Central memory CD8-positive, alpha-beta T cell (primary cell): ENCODE measurements around the gene SAMD4A.
A peak's percentile ranks its signal among the peaks of the same experiment; 100 is the strongest.

Experiments used
- ATAC-seq: fragments of 150-1000 bp; cut with Tn5 transposase; replicated peaks from 2 replicates; pipeline ENCODE4 v1.10.0; 2022; ENCODE audit warnings: mild to moderate bottlenecking, moderate FRiP score, moderate number of reproducible peaks; ENCODE audit not compliant: poor library complexity, severe bottlenecking; ENCODE audit errors: extremely low read depth
- DNase-seq, 2 donors: peaks; one replicate each; pipeline ENCODE4 v3.0.0; 2021; ENCODE audit warnings: low spot score in 2 of 2
- H3K27ac Mint-ChIP-seq: one replicate; pipeline ENCODE4 v1.8.0; 2022; ENCODE audit warnings: low read depth, mild to moderate bottlenecking, moderate library complexity, mixed read lengths
- H3K27me3 Mint-ChIP-seq: one replicate; pipeline ENCODE4 v1.8.0; 2022; ENCODE audit warnings: mixed read lengths
- H3K36me3 Mint-ChIP-seq: one replicate; pipeline ENCODE4 v1.8.0; 2022; ENCODE audit warnings: mild to moderate bottlenecking, moderate library complexity, mixed read lengths; ENCODE audit not compliant: insufficient read depth
- H3K4me1 Mint-ChIP-seq: one replicate; pipeline ENCODE4 v1.8.0; 2022; ENCODE audit warnings: mixed read lengths
- H3K4me3 Mint-ChIP-seq: one replicate; pipeline ENCODE4 v1.8.0; 2022; ENCODE audit warnings: mild to moderate bottlenecking, moderate library complexity, mixed read lengths
- H3K9me3 Mint-ChIP-seq: one replicate; pipeline ENCODE4 v1.8.0; 2022; ENCODE audit warnings: mixed read lengths

Gene SAMD4A

GRCh38 chr14:54549862-54550261 is 17.1 kb upstream of the SAMD4A start:
- H3K36me3 Mint-ChIP-seq, result no peaks in the 10 kb centered on the region
- DNase-seq (no peak), ATAC-seq (no peak)
- H3K27me3 Mint-ChIP-seq, result peaks cover under 1% of the 10 kb centered on the region
- no peak overlapping the region for H3K27ac Mint-ChIP-seq
- H3K4me3 Mint-ChIP-seq, result no peak overlapping the region
- no peaks in the 10 kb centered on the region for H3K9me3 Mint-ChIP-seq
- H3K4me1 Mint-ChIP-seq, result no peaks in the 10 kb centered on the region

GRCh38 chr14:54550514-54550913 is 16.4 kb upstream of the SAMD4A start:
- Mint-ChIP-seq H3K36me3 (no peaks in the 10 kb centered on the region), H3K4me1 (no peaks in the 10 kb centered on the region)
- no peak for DNase-seq

GRCh38 chr14:54554401-54554800 is 12.5 kb upstream of the SAMD4A start:
- no peak overlapping the region for H3K27ac Mint-ChIP-seq
- no peaks in the 10 kb centered on the region for H3K9me3 Mint-ChIP-seq
- no peak for ATAC-seq
- no peaks in the 10 kb centered on the region for H3K36me3 Mint-ChIP-seq
- no peaks in the 10 kb centered on the region for H3K4me1 Mint-ChIP-seq
- peaks cover 30% of the 10 kb centered on the region for H3K27me3 Mint-ChIP-seq
- no peak overlapping the region for H3K4me3 Mint-ChIP-seq
- DNase-seq, result no peak

More at GRCh38 chr14:54550514-54550913, 16.4 kb upstream of the SAMD4A start:
- Mint-ChIP-seq H3K27ac (no peak overlapping the region), H3K9me3 (no peaks in the 10 kb centered on the region), H3K4me3 (no peak overlapping the region), H3K27me3 (peaks cover 7% of the 10 kb centered on the region)
- ATAC-seq, result no peak

- Mint-ChIP-seq H3K9me3 (no peaks in the 10 kb centered on the region), H3K27ac (no peak overlapping the region), H3K27me3 (peaks cover 39% of the 10 kb centered on the region), H3K4me3 (no peak overlapping the region), H3K4me1 (no peaks in the 10 kb centered on the region), H3K36me3 (no peaks in the 10 kb centered on the region)
- DNase-seq (no peak), ATAC-seq (no peak)
These were observed 11.3 kb upstream of the SAMD4A start for GRCh38 chr14:54555651-54556050.

GRCh38 chr14:54556535-54556934 is 10.4 kb upstream of the SAMD4A start:
- Mint-ChIP-seq H3K27me3 (peaks cover 44% of the 10 kb centered on the region), H3K4me3 (no peak overlapping the region), H3K27ac (no peak overlapping the region), H3K4me1 (no peaks in the 10 kb centered on the region), H3K36me3 (no peaks in the 10 kb centered on the region), H3K9me3 (no peaks in the 10 kb centered on the region)
- DNase-seq, result no peak
- ATAC-seq, result no peak

GRCh38 chr14:54562334-54562733 is 4.6 kb upstream of the SAMD4A start:
- no peak for DNase-seq
- peaks cover 32% of the 10 kb centered on the region for H3K27me3 Mint-ChIP-seq
- no peaks in the 10 kb centered on the region for H3K9me3 Mint-ChIP-seq
- H3K36me3 Mint-ChIP-seq, result peaks cover 4% of the 10 kb centered on the region
- no peak overlapping the region for H3K27ac Mint-ChIP-seq
- peaks cover 9% of the 10 kb centered on the region for H3K4me1 Mint-ChIP-seq
- ATAC-seq, result no peak
- H3K4me3 Mint-ChIP-seq, result no peak overlapping the region

- ATAC-seq (no peak), DNase-seq (no peak)
- H3K27me3 Mint-ChIP-seq, result peaks cover 36% of the 10 kb centered on the region
- H3K9me3 Mint-ChIP-seq, result no peaks in the 10 kb centered on the region
- H3K36me3 Mint-ChIP-seq, result peaks cover 6% of the 10 kb centered on the region
- H3K4me1 Mint-ChIP-seq, result peaks cover 11% of the 10 kb centered on the region
- peak overlapping the region; percentile 84 for H3K4me3 Mint-ChIP-seq
- H3K27ac Mint-ChIP-seq, result no peak overlapping the region
These were observed 2.7 kb upstream of the SAMD4A start for GRCh38 chr14:54564071-54564867.

- H3K4me1 Mint-ChIP-seq, result peaks cover 11% of the 10 kb centered on the region
- peaks cover 40% of the 10 kb centered on the region for H3K27me3 Mint-ChIP-seq
- peak; percentile 29 for ATAC-seq
- peaks cover 6% of the 10 kb centered on the region for H3K36me3 Mint-ChIP-seq
- peak; percentile 27 for DNase-seq
- peak overlapping the region; percentile 67 for H3K27ac Mint-ChIP-seq
- H3K4me3 Mint-ChIP-seq, result peak overlapping the region; percentile 84
- H3K9me3 Mint-ChIP-seq, result no peaks in the 10 kb centered on the region
These were observed 1.8 kb upstream of the SAMD4A start for GRCh38 chr14:54564868-54565784.

GRCh38 chr14:54565785-54566409 is 1.0 kb upstream of the SAMD4A start:
- DNase-seq, result peak; percentile 57 to 64
- H3K27ac Mint-ChIP-seq, result peak overlapping the region; percentile 67
- H3K27me3 Mint-ChIP-seq, result peaks cover 36% of the 10 kb centered on the region
- H3K4me3 Mint-ChIP-seq, result peak overlapping the region; percentile 84
- no peaks in the 10 kb centered on the region for H3K9me3 Mint-ChIP-seq
- peaks cover 6% of the 10 kb centered on the region for H3K36me3 Mint-ChIP-seq
- peak; percentile 78 for ATAC-seq
- peaks cover 11% of the 10 kb centered on the region for H3K4me1 Mint-ChIP-seq

- no peak for ATAC-seq
- no peak for DNase-seq
- peaks cover 5% of the 10 kb centered on the region for H3K9me3 Mint-ChIP-seq
- peaks cover 11% of the 10 kb centered on the region for H3K4me1 Mint-ChIP-seq
- H3K36me3 Mint-ChIP-seq, result peaks cover 6% of the 10 kb centered on the region
- peak overlapping the region; percentile 84 for H3K27ac Mint-ChIP-seq
- H3K4me3 Mint-ChIP-seq, result peak overlapping the region; percentile 93
- peaks cover 36% of the 10 kb centered on the region for H3K27me3 Mint-ChIP-seq
These were observed 303 bp downstream of the SAMD4A start for GRCh38 chr14:54567224-54567638.

GRCh38 chr14:54567639-54568561 is 972 bp downstream of the SAMD4A start:
- Mint-ChIP-seq H3K4me1 (peaks cover 11% of the 10 kb centered on the region), H3K36me3 (peaks cover 6% of the 10 kb centered on the region), H3K4me3 (peak overlapping the region; percentile 93), H3K27ac (peak overlapping the region; percentile 84), H3K9me3 (peaks cover 8% of the 10 kb centered on the region), H3K27me3 (peaks cover 35% of the 10 kb centered on the region)
- peak in 1 of 2 donors; percentile 11 for DNase-seq
- peak; percentile 15 for ATAC-seq
